Gastrocnemius medialis (tissue), 4 donors: ENCODE measurements around the gene GABRG2. TPM values are rescaled to one million over a fixed set of nuclear protein-coding genes. Genes with fewer than 3 reads are reported as not detected.
"Not testable (repeated sequence)": the region's sequence is repeated elsewhere in the genome, so short reads cannot be mapped to it uniquely, and the experiment has no call there.

Source experiments
- ATAC-seq, 2 donors: fragments of 150-250 bp; one replicate each; pipeline ENCODE4 v1.9.1; 2016
- DNase-seq, 2 donors: peaks; one replicate each; pipeline ENCODE4 v3.0.0-alpha.2; 2019
- H3K27ac ChIP-seq, 4 donors: fragments of 200-600 bp; sonication (generic); 1 replicate in 1 of 4; 2 replicates in 3 of 4; pipeline ENCODE4 v1.5.1; 2016 to 2018; ENCODE audit warnings: mild to moderate bottlenecking in 2 of 4, moderate library complexity in 1 of 4
- H3K27me3 ChIP-seq, 3 donors: fragments of 200-600 bp; sonication (generic) in 2 of 3; 1 replicate in 1 of 3; 2 replicates in 2 of 3; pipeline versions ENCODE4 v1.5.1 to v1.6.0; 2016 to 2019; ENCODE audit warnings: mild to moderate bottlenecking in 1 of 3, moderate library complexity in 1 of 3
- H3K36me3 ChIP-seq, 2 donors: fragments of 200-600 bp; sonication (generic) in 1 of 2; one replicate each; pipeline ENCODE4 v1.5.1; 2017 to 2018
- H3K4me1 ChIP-seq, 2 donors: fragments of 200-600 bp; sonication (generic) in 1 of 2; one replicate each; pipeline ENCODE4 v1.5.1; 2016 to 2017; ENCODE audit warnings: mild to moderate bottlenecking in 2 of 2
- H3K4me3 ChIP-seq, 4 donors: fragments of 200-600 bp; sonication (generic) in 3 of 4; 1 replicate in 1 of 4; 2 replicates in 3 of 4; pipeline ENCODE4 v1.5.1; 2016 to 2019; ENCODE audit warnings: mild to moderate bottlenecking in 2 of 4
- H3K9me3 ChIP-seq, 3 donors: fragments of 200-600 bp; sonication (generic) in 2 of 3; 1 replicate in 1 of 3; 2 replicates in 2 of 3; pipeline ENCODE4 v1.5.1; 2016 to 2019
- POLR2A ChIP-seq, 2 donors: fragments of 450-650 bp; IDR thresholded peaks; one replicate each; pipeline ENCODE4 v1.6.1; 2017; ENCODE audit warnings: antibody characterized with exemption in 2 of 2, mild to moderate bottlenecking in 2 of 2, moderate library complexity in 2 of 2
- in situ Hi-C, 4 donors: fragments of 200-750 bp; cut with MboI; loops; one replicate each; pipeline versions ENCODE4 v1.15.0 to v1.8.0; 2017; ENCODE audit warnings: low sequenced_read_pairs in 4 of 4
- intact Hi-C: fragments of 100-400 bp; cut with DNase I; formaldehyde crosslinking; loops from one replicate; pipeline ENCODE4 v1.15.1; 2023; ENCODE audit warnings: low total_unique reads
- total RNA-seq, 4 donors: library from RNA; depleted of rRNA; stranded (reverse); fragments of >200 nt; gene quantifications; one replicate each; pipeline versions ENCODE4 v1.1.0 to v1.2.3, GENCODE V29; 2016
- TF ChIP-seq, protein P1 (sequence below), 5 experiments: fragments of 450-650 bp in 3 of 5; fragments of 200-600 bp in 2 of 5; sonication (generic) in 2 of 5; IDR thresholded peaks in 4 of 5; conservative IDR thresholded peaks in 1 of 5; 1 replicate in 4 of 5; 2 replicates in 1 of 5; pipeline ENCODE4 v1.5.1; 2016 to 2019; ENCODE audit warnings: antibody characterized with exemption in 5 of 5, mild to moderate bottlenecking in 3 of 5, moderate library complexity in 3 of 5

Gene GABRG2
- total RNA-seq, 4 donors from 2014 or later: not detected

DNA sequence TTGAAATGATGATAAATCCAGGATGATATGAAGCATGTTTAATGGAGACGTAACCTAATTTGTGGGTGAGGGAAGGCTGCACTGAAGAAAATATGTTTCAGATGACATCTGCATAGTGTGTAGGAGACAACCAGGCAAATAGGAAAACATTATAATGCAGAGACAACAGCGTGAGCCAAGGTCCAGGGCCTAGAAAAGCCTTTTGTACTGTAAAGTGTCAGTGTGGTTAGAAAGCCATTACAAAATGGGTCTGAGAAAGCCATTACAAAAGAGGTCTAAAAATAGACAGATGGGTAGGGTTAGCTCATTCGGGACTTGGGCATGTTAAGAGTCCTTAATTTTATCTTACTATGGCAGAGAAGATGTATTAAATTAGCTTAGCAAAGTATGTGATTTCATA, 14.9 kb upstream of the GABRG2 start:
- no peak overlapping the region for H3K4me3 ChIP-seq
- ATAC-seq (no peak), DNase-seq (no peak)
- intact Hi-C loops: no loop called here
- H3K9me3 ChIP-seq: no peaks in the 10 kb centered on the region
- no peaks in the 10 kb centered on the region for H3K4me1 ChIP-seq
- TF ChIP-seq, protein P1, sequence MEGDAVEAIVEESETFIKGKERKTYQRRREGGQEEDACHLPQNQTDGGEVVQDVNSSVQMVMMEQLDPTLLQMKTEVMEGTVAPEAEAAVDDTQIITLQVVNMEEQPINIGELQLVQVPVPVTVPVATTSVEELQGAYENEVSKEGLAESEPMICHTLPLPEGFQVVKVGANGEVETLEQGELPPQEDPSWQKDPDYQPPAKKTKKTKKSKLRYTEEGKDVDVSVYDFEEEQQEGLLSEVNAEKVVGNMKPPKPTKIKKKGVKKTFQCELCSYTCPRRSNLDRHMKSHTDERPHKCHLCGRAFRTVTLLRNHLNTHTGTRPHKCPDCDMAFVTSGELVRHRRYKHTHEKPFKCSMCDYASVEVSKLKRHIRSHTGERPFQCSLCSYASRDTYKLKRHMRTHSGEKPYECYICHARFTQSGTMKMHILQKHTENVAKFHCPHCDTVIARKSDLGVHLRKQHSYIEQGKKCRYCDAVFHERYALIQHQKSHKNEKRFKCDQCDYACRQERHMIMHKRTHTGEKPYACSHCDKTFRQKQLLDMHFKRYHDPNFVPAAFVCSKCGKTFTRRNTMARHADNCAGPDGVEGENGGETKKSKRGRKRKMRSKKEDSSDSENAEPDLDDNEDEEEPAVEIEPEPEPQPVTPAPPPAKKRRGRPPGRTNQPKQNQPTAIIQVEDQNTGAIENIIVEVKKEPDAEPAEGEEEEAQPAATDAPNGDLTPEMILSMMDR (IDR thresholded peaks at IDR 0.05 in 4 of 5, conservative IDR thresholded peaks at IDR 0.05 in 1 of 5): no peak
- no peak for TF ChIP-seq POLR2A (IDR thresholded peaks at IDR 0.05)
- H3K27me3 ChIP-seq: no peaks in the 10 kb centered on the region
- no peaks in the 10 kb centered on the region for H3K36me3 ChIP-seq
- H3K27ac ChIP-seq: no peak overlapping the region
- in situ Hi-C loops: no loop called here

DNA sequence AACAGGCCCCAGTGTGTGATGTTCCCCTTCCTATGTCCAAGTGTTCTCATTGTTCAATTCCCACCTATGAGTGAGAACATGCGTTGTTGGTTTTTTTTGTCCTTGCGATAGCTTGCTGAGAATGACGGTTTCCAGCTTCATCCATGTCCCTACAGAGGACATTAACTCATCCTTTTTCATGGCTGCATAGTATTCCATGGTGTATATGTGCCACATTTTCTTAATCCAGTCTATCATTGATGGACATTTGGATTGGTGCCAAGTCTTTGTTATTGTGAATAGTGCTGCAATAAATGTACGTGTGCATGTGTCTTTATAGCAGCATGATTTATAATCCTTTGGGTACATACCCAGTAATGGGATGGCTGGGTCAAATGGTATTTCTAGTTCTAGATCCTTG, 12.5 kb upstream of the GABRG2 start:
- H3K9me3 ChIP-seq, H3K4me1 ChIP-seq, DNase-seq, H3K27me3 ChIP-seq, H3K4me3 ChIP-seq, intact Hi-C loops, H3K27ac ChIP-seq, in situ Hi-C loops, ATAC-seq, H3K36me3 ChIP-seq: not testable (repeated sequence)

DNA sequence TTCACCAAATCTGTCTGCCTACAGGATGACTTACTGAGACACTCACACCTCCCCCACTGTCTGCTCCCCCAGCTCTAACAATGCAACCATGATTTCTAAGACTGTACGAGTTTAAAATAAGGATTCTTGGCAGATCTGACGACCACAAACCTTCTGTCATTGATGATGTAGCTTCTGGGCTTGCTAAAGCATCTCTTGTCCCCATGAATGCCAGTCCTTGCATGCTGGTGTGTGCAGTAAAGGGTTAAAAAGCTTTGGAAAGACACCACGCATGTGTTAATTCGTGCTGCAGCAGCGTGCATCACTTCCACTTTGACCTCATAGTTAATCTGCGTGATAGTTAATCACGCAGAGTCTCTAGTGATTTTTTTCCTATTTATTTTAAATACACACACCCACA, 411 bp upstream of the GABRG2 start:
- H3K4me3 ChIP-seq: no peak overlapping the region
- H3K9me3 ChIP-seq: no peaks in the 10 kb centered on the region
- intact Hi-C loops (no loop called here), in situ Hi-C loops (no loop called here)
- DNase-seq: no peak
- ATAC-seq: no peak
- no peaks in the 10 kb centered on the region for H3K4me1 ChIP-seq
- H3K36me3 ChIP-seq: no peaks in the 10 kb centered on the region
- peaks cover 0 to 4% (median 4%) of the 10 kb centered on the region in 3 donors for H3K27me3 ChIP-seq
- H3K27ac ChIP-seq: no peak overlapping the region
- TF ChIP-seq POLR2A (IDR thresholded peaks at IDR 0.05): no peak
- TF ChIP-seq, protein P1 (IDR thresholded peaks at IDR 0.05 in 4 of 5, conservative IDR thresholded peaks at IDR 0.05 in 1 of 5): no peak

DNA sequence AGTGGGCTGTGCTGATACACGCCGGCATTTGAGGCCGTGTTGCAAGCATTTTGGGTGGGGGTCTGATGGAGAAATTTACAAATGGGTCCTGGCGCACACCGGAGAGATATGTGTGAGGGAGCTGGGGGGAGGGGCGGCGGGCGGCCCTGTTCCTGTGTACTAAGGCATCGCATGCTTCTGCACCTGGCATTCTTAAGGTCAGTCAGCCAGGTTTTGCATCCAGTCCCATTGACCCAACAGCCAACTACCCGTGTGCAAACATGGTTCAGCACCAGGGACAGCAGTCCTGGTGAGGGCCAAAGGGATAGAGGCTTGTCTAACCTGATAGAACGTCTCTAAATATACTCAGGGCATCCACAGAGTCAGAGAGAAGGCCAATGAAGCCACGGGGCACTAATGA, 839 bp downstream of the GABRG2 start:
- H3K9me3 ChIP-seq: no peaks in the 10 kb centered on the region
- no peaks in the 10 kb centered on the region for H3K36me3 ChIP-seq
- no peak for ATAC-seq
- no peak overlapping the region for H3K27ac ChIP-seq
- H3K27me3 ChIP-seq: peaks cover 0 to 4% (median 4%) of the 10 kb centered on the region in 3 donors
- H3K4me3 ChIP-seq: no peak overlapping the region
- in situ Hi-C loops (no loop called here), intact Hi-C loops (no loop called here)
- DNase-seq: peak in 1 of 2 donors; percentile 1
- no peaks in the 10 kb centered on the region for H3K4me1 ChIP-seq
- no peak for TF ChIP-seq POLR2A (IDR thresholded peaks at IDR 0.05)
- TF ChIP-seq, protein P1 (IDR thresholded peaks at IDR 0.05 in 4 of 5, conservative IDR thresholded peaks at IDR 0.05 in 1 of 5): no peak

DNA sequence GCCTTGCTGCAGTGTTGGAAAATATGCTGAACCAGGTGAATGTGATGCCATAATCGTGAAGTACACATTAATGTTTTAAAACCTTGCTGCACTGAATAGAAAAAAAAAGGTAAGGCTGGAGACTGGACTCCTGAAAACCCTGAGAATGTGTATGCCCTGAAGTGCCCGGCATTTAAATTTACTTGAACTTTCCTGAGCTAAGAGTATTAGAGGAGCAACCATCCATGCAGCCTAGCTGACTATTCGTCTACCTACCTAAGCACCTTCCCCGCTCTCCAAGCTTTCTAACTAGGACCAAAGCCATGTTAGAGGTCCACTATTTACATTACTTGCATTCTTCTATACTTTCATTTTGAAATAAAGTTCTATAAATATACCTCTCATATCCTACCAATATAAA, 1.4 kb downstream of the GABRG2 start:
- in situ Hi-C loops (no loop called here), intact Hi-C loops (no loop called here)
- DNase-seq (no peak), ATAC-seq (no peak)
- Histone ChIP-seq H3K27me3 (peaks cover 0 to 4% (median 4%) of the 10 kb centered on the region in 3 donors), H3K4me1 (no peaks in the 10 kb centered on the region), H3K9me3 (no peaks in the 10 kb centered on the region), H3K36me3 (no peaks in the 10 kb centered on the region), H3K27ac (no peak overlapping the region), H3K4me3 (no peak overlapping the region)
- TF ChIP-seq POLR2A (IDR thresholded peaks at IDR 0.05): no peak
- TF ChIP-seq, protein P1 (IDR thresholded peaks at IDR 0.05 in 4 of 5, conservative IDR thresholded peaks at IDR 0.05 in 1 of 5): no peak
